OCI-LY1 (cell line): ENCODE results near the gene SMAP1.

Source experiments
- H2AFZ ChIP-seq: fragments of 200-600 bp; sonication (generic), shearing (Covaris generic); 2 replicates; pipeline ENCODE4 v1.6.0; 2014; ENCODE audit warnings: antibody characterized with exemption, mild to moderate bottlenecking, low read length
- H3F3A ChIP-seq: fragments of 200-600 bp; sonication (generic), shearing (Covaris generic); 2 replicates; pipeline ENCODE4 v1.6.0; 2014; ENCODE audit warnings: mild to moderate bottlenecking, antibody characterized with exemption, low read length, moderate library complexity; ENCODE audit not compliant: insufficient read depth
- H3K27ac ChIP-seq: fragments of 200-600 bp; sonication (generic); 2 replicates; pipeline ENCODE4 v1.5.1; 2014; ENCODE audit warnings: low read length, mixed run types, mild to moderate bottlenecking, low read depth; ENCODE audit not compliant: poor library complexity, severe bottlenecking
- H3K27me3 ChIP-seq: fragments of 200-600 bp; sonication (generic); 2 replicates; pipeline ENCODE4 v1.6.0; 2014; ENCODE audit warnings: antibody characterized with exemption, mild to moderate bottlenecking, low read length, moderate library complexity; ENCODE audit not compliant: insufficient read depth
- H3K36me3 ChIP-seq: fragments of 200-600 bp; sonication (generic); 2 replicates; pipeline ENCODE4 v1.6.1; 2014; ENCODE audit warnings: mild to moderate bottlenecking, antibody characterized with exemption, low read length, moderate library complexity, mixed read lengths; ENCODE audit not compliant: insufficient read depth
- H3K4me1 ChIP-seq: fragments of 200-600 bp; sonication (generic); 2 replicates; pipeline ENCODE4 v1.5.1; 2014; ENCODE audit warnings: mild to moderate bottlenecking, low read length, moderate library complexity; ENCODE audit not compliant: insufficient read depth, severe bottlenecking
- H3K4me2 ChIP-seq: fragments of 200-600 bp; sonication (generic), shearing (Covaris generic); 2 replicates; pipeline ENCODE4 v1.6.1; 2014; ENCODE audit warnings: low read length
- H3K4me3 ChIP-seq: fragments of 200-600 bp; sonication (generic); 2 replicates; pipeline ENCODE4 v1.5.1; 2014; ENCODE audit warnings: low read length, low read depth, mild to moderate bottlenecking, mixed read lengths; ENCODE audit not compliant: poor library complexity, severe bottlenecking
- H3K79me2 ChIP-seq: fragments of 200-600 bp; shearing (Covaris generic); 2 replicates; pipeline ENCODE4 v1.6.1; 2016; ENCODE audit warnings: mixed run types, low read length, mixed read lengths; ENCODE audit not compliant: insufficient read depth
- H3K9ac ChIP-seq: fragments of 200-600 bp; sonication (generic), shearing (Covaris generic); 2 replicates; pipeline ENCODE4 v1.6.1; 2014; ENCODE audit warnings: mild to moderate bottlenecking, low read length, mixed read lengths
- H3K9me2 ChIP-seq: fragments of 200-600 bp; sonication (generic), shearing (Covaris generic); 2 replicates; pipeline ENCODE4 v1.6.1; 2014; ENCODE audit warnings: low read depth, mild to moderate bottlenecking, low read length, mixed read lengths
- H3K9me3 ChIP-seq: fragments of 200-600 bp; shearing (Covaris generic); 2 replicates; pipeline ENCODE4 v1.6.1; 2014; ENCODE audit warnings: low read length, mixed read lengths
- H4K20me1 ChIP-seq: fragments of 200-600 bp; sonication (generic), shearing (Covaris generic); 2 replicates; pipeline ENCODE4 v1.6.0; 2016; ENCODE audit warnings: mild to moderate bottlenecking, low read length; ENCODE audit not compliant: insufficient read depth
- EZH2 ChIP-seq: fragments of 200-600 bp; sonication (generic), shearing (Covaris generic); IDR thresholded peaks from 2 replicates; pipeline ENCODE4 v1.8.0; 2017; ENCODE audit warnings: borderline replicate concordance, mixed run types, mild to moderate bottlenecking, antibody characterized with exemption, low read length, moderate library complexity, mixed read lengths
- TF ChIP-seq, protein P1 (sequence below): fragments of 200-600 bp; sonication (generic), shearing (Covaris generic); IDR thresholded peaks from 2 replicates; pipeline ENCODE4 v1.5.1; 2017; ENCODE audit warnings: mild to moderate bottlenecking, antibody characterized with exemption, low read length, moderate library complexity, mixed read lengths

Gene SMAP1

DNA sequence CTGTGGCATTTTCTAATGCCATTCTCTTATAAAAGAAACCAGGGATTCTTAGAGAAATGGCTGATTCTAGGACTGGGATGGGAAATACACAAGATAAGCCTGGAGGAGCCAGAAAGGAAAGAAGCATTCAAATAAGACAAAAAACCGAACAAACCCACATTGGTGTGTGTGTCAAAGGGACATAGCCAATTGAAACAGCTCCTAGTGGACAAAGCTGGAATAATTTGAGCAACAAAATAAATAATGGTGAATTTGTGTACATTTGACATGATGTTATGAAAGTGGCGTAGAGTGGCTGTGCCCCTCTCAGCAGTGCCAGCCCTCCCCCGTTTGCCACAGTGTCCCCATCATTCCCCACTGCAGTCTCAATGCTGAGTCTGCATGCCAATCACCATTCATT, 233.6 kb downstream of the SMAP1 start:
- TF ChIP-seq, protein P1, sequence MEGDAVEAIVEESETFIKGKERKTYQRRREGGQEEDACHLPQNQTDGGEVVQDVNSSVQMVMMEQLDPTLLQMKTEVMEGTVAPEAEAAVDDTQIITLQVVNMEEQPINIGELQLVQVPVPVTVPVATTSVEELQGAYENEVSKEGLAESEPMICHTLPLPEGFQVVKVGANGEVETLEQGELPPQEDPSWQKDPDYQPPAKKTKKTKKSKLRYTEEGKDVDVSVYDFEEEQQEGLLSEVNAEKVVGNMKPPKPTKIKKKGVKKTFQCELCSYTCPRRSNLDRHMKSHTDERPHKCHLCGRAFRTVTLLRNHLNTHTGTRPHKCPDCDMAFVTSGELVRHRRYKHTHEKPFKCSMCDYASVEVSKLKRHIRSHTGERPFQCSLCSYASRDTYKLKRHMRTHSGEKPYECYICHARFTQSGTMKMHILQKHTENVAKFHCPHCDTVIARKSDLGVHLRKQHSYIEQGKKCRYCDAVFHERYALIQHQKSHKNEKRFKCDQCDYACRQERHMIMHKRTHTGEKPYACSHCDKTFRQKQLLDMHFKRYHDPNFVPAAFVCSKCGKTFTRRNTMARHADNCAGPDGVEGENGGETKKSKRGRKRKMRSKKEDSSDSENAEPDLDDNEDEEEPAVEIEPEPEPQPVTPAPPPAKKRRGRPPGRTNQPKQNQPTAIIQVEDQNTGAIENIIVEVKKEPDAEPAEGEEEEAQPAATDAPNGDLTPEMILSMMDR = peak; percentile 17; the same call in 1 of the 2 replicates
- no peak for TF ChIP-seq EZH2
- H4K20me1 ChIP-seq = no peaks in the 10 kb centered on the region
- no peak overlapping the region for H3K27ac ChIP-seq
- H2AFZ ChIP-seq = no peak overlapping the region
- H3F3A ChIP-seq = no peaks in the 10 kb centered on the region
- no peaks in the 10 kb centered on the region for H3K9me3 ChIP-seq
- H3K4me1 ChIP-seq = no peaks in the 10 kb centered on the region
- no peaks in the 10 kb centered on the region for H3K9me2 ChIP-seq
- H3K9ac ChIP-seq = no peak overlapping the region
- no peaks in the 10 kb centered on the region for H3K79me2 ChIP-seq
- no peaks in the 10 kb centered on the region for H3K36me3 ChIP-seq
- H3K4me2 ChIP-seq = no peak overlapping the region
- H3K27me3 ChIP-seq = no peaks in the 10 kb centered on the region
- H3K4me3 ChIP-seq = no peak overlapping the region

DNA sequence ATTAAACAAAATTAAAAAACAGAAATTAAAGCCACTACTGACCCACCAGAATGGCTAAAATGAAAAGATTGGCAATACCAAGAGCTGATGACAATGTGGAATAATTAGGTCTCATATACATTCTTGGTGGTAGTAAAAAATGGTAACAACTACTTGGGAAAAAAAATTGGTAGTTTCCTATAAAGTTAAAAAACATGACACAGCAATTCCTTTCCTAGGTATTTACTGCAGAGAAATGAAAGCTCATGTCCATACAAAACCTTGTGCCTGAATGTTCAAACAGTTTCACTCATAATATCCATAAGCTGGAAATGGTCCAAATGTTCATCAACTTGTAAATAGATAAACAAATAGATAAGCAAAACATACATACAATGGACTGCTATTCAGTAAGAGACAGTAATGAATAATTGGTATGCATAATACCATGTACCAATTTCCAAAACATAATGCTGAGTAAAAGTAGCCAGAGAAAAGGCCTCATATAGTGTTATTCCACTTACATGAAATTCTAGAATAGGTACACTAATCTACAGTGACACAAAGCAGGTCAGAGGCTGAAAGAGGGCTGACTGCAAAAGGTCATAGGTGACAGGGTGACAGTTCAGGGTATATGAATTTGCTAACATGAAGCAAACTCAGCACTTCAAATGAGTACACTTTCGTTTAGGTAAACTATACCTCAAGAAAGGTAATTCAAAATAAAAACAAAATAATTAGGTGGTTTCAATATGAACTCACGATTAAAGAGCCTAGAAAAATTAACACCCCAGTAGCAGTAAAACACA, 236.2 kb downstream of the SMAP1 start:
- no peak overlapping the region for H3K9ac ChIP-seq
- no peaks in the 10 kb centered on the region for H3K27me3 ChIP-seq
- H4K20me1 ChIP-seq = no peaks in the 10 kb centered on the region
- H2AFZ ChIP-seq = no peak overlapping the region
- no peaks in the 10 kb centered on the region for H3F3A ChIP-seq
- no peaks in the 10 kb centered on the region for H3K79me2 ChIP-seq
- no peaks in the 10 kb centered on the region for H3K9me2 ChIP-seq
- H3K4me1 ChIP-seq = no peaks in the 10 kb centered on the region
- TF ChIP-seq, protein P1 = no peak
- no peak for TF ChIP-seq EZH2
- H3K9me3 ChIP-seq = no peaks in the 10 kb centered on the region
- H3K4me2 ChIP-seq = no peak overlapping the region
- no peaks in the 10 kb centered on the region for H3K36me3 ChIP-seq
- no peak overlapping the region for H3K4me3 ChIP-seq
- H3K27ac ChIP-seq = no peak overlapping the region

DNA sequence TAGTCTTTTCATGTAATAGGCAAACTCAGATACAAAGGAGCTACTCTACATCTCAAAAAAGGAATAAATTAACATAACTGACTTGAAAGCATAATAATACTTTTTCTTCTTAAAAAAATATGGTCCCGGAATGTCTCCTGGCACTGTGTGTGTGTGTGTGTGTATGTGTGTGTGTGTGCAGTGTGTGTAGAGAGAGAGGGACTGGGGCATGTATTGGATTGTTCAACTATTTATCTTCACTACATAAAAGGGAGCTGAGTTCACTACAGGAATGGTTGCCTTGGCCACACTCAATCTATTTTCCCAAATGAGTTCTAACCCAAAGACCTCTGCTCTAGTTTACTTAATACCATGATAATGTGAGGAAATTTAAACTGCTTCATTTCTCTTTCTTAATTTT, 238.1 kb downstream of the SMAP1 start:
- no peaks in the 10 kb centered on the region for H3K36me3 ChIP-seq
- H3K79me2 ChIP-seq = no peaks in the 10 kb centered on the region
- H3F3A ChIP-seq = no peaks in the 10 kb centered on the region
- no peak overlapping the region for H3K4me2 ChIP-seq
- H4K20me1 ChIP-seq = no peaks in the 10 kb centered on the region
- H3K27me3 ChIP-seq = no peaks in the 10 kb centered on the region
- H3K4me3 ChIP-seq = no peak overlapping the region
- TF ChIP-seq, protein P1 = no peak
- TF ChIP-seq EZH2 = no peak
- no peak overlapping the region for H2AFZ ChIP-seq
- no peaks in the 10 kb centered on the region for H3K4me1 ChIP-seq
- no peaks in the 10 kb centered on the region for H3K9me3 ChIP-seq
- H3K27ac ChIP-seq = no peak overlapping the region
- no peaks in the 10 kb centered on the region for H3K9me2 ChIP-seq
- H3K9ac ChIP-seq = no peak overlapping the region
